Left renal cortex interstitium (tissue), 4 donors: ENCODE data around the gene TBC1D1. TPM values are rescaled to one million over a fixed set of nuclear protein-coding genes. Genes with fewer than 3 reads are reported as not detected.

Source experiments
- DNase-seq, 4 donors: peaks; one replicate each; pipeline ENCODE4 v3.0.0-alpha.2; 2013; ENCODE audit warnings: low read depth in 4 of 4, low spot score in 2 of 4, missing footprints in 1 of 4
- polyA plus RNA-seq, 4 donors: library from polyadenylated mRNA; unstranded; fragments of 120-200 nt; gene quantifications; one replicate each; pipeline ENCODE4 v1.2.1, GENCODE V29; 2013; ENCODE audit not compliant: insufficient read length in 4 of 4

Gene TBC1D1
- polyA plus RNA-seq, 4 donors, result 179 to 192 (median 184) TPM

- no peak for DNase-seq
Observed at GRCh38 chr4:38178392-38178995, 287.6 kb downstream of the TBC1D1 start.

- peak; percentile 68 to 84 (median 80) for DNase-seq
Observed at GRCh38 chr4:38179690-38180377, 288.9 kb downstream of the TBC1D1 start.

GRCh38 chr4:38180456-38180855 is 289.6 kb downstream of the TBC1D1 start:
- no peak for DNase-seq

- no peak for DNase-seq
Observed at GRCh38 chr4:38181286-38181685, 290.4 kb downstream of the TBC1D1 start.

GRCh38 chr4:38182334-38182998 is 291.6 kb downstream of the TBC1D1 start:
- no peak for DNase-seq

- DNase-seq, result no peak
Observed at GRCh38 chr4:38184404-38184803, 293.5 kb downstream of the TBC1D1 start.

GRCh38 chr4:38185406-38186144 is 294.7 kb downstream of the TBC1D1 start:
- no peak for DNase-seq

- DNase-seq, result no peak
Observed at GRCh38 chr4:38188136-38188535, 297.3 kb downstream of the TBC1D1 start.

- DNase-seq, result no peak
Observed at GRCh38 chr4:38188631-38189101, 297.8 kb downstream of the TBC1D1 start.

Other genes starting within 250 kb of the TBC1D1 start
- 10 to 100 TPM in 3 of 4 donors, 1 to 10 TPM in 1; 9.6 to 10.9 (median 10.5) TPM for gene RELL1, start 204.7 kb upstream of the TBC1D1 start, polyA plus RNA-seq
- 10 to 100 TPM; 35.6 to 39.8 (median 37.7) TPM for gene PGM2, start 64.4 kb upstream of the TBC1D1 start, polyA plus RNA-seq
- under 1 TPM in 1 of 4 donors, not detected in 3; 0.21 TPM for gene PTTG2, start 69.3 kb downstream of the TBC1D1 start, polyA plus RNA-seq